ENCODE data around the gene RASA2.
"Not testable (repeated sequence)": the region's sequence is repeated elsewhere in the genome, so short reads cannot be mapped to it uniquely, and the experiment has no call there.

The RASA2 gene

DNA sequence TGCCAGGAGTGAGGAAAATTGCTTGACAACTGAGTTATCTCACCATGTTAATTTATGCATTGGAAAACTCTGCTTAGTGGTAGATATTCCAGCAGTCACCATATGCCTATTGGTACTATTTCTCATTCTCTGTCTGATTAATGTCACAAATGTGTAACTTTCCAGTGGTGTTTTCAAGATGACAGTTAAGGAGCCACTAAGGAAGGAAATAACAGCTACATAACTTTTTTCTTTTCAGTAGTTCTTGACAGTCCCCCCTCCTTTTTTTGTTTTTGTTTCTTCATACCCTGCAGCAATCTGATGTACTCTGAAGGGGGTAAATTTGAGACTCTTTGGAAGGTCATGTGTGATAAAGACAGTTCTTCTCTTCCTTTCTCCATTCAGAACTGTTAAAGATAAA, 13.1 kb downstream of the RASA2 start:
- DNase-seq: no peak

DNA sequence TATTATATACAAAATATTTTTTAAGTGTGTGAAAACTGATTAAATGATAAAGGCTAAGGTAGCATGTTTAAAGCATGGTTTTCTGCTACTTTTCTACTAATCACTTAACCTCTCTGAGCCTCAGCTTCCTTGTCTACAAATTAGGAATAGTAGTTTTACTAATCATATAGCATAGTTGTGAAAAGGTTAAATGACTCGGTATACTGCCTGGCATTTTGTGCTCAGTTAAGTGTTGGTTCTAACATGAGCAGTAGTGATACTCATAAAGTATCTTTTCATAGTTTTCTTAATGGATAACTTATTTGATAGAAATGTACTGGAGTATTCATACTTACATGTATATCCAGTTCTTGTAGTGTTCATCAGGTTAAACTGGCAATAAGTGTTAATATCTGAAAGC, 13.6 kb downstream of the RASA2 start:
- DNase-seq: no peak

DNA sequence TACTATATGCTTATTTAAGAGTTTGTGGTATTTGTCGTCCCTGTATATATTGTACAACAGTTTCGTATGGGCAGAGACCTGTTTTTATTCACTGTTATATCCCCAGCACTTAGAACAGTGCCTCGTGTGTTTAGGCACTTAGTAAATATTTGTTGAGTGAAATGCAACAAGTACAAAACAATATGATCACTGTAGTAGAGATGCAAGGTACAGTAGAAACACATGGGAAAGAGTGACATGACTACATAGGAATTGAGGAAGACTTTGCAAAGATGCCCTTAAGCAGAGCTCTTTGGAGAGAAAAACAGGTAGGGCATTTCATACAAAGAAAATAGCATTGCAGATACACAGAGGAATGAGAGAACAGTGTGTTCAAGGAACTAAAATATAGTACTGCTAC, 18.3 kb downstream of the RASA2 start:
- DNase-seq: no peak

DNA sequence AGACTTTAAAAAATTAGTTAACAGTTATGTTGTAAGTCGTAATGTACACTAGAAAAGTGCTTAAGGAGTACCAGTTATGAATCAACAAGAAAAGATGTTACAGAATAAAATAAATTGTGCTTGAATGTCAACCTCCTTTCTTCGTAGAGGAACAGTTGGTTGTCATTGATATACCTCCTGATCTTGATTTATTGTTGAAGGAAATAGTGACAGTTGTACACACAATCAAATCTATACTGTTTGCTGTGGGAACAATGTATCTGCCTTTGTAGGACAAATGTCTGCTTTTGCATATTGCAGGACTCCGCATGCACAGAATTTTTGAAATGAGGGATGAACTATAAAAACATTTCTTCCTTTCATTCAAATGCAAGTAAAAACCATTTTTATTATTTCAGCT, 19.2 kb downstream of the RASA2 start:
- no peak for DNase-seq

DNA sequence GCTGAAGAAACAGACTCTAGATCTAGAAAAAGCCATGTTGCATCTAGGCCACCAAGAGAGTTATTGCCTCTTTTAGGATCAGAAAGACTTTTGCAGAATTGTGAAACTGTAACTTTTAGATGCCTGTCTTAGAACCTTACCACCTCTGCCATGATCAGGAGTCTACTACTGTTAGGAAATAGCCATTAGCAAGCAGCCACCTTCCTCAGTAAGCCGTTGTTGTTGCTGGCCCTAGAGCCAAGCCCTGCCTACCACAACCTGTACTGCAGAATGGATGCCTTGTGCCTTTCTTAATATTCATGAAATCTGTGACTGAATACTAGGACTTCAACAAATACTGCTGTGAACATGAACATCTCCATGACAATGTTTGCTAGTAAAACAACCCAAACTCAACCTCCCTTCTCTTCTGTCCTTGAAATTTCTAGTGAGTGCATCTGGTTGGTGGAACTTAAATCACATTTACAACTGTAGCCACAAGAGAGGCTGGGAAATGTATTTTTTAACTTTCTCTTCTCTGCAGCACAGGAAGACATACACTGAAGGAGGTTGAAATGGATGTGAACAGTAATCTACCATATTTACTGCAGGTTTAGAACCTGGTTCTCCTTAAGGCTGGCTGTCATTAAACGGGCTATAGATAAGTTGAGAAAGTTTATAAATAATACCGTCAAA, 20.7 kb downstream of the RASA2 start:
- DNase-seq: no peak

DNA sequence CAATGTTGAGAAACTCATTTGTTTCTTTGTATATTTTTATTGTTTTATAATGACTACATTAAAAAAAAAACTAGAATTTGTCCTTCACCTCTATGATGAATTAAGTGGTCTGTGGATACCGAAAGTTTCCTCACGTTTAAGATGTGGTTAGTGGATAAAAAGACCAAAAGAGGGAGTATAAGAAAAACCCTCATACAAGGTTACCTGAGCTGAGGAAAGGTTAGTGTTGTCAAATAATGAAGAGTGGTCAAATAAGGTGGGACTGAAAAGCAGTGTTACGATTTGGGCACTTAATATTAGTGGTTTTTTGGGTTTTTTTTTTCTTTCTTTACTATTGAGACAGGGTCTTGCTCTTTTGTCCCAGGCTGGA, 21.2 kb downstream of the RASA2 start:
- no peak for DNase-seq

DNA sequence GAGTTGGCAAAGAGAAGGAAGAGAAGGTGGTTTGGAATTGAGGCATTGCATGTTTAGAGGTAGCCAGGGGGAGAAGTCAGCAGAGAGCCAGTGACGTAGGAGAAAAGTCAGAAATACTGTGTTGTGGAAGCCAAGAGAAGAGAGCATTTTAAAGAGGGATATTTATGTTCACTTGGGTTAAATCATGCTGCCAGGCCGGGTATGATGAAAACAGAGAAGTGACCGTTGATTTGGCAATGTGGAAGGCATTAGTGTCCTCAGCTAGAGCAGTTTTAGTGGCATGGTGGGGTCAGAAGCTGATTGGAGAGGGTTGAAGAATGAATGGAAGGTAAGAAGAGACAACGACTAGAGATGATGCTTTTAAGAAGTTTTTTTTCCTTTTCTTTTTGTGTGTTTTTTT, 24.5 kb downstream of the RASA2 start:
- DNase-seq: no peak

DNA sequence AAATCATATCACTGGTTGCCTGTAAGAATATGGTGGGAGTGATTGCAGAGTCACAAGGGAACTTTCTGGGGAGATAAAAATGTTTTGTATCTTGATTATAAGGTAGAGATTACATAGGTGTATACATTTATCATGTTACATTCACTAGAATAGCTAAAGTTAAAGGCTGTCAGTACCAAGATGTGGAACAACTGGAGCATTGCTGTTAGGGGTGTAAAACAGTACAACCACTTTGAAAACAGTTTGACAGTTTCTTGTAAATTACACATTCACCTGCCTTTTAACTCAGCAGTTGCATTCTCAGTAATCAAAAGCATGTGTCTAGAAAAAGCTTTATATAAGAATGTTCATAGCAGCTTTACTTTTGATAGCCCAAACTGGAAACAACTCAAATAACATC, 27.6 kb downstream of the RASA2 start:
- DNase-seq: no peak

DNA sequence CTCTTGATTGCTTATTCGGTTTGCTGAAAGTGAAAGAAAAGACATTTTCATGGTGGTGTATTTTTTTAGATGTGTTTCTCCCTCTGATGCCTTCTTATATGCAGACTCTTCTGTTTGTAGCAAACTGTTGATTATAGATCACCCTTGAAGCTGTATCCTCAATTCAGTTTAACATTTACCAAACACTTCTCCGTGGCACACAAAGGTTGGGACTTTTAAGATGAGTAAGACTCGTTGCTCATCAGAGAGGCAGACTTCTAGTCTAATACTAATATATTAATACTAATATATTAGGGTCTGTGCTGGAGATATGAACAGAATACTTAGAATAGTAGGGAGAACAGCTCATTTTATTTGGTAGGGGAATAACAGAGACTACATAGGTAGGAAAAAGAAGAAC, 32.8 kb downstream of the RASA2 start:
- no peak for DNase-seq

DNA sequence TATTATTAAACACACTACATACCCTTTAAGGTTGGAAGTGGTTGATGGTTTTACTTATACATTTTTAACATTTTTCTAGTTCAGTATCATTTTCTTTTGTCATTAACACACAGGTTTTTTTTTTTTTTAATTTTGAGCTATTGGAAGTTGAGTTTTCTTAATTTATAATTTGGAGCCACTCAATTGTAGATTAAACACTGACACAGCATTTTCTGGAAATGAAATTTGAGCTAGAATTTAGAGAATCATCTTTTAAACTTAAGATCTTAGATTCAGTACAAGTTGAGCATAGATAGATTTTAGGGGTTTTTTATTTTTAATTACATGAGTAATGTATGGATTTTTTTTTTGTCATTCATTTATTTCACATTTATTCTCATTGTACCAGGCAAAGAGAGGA, 35.0 kb downstream of the RASA2 start:
- no peak for DNase-seq

DNA sequence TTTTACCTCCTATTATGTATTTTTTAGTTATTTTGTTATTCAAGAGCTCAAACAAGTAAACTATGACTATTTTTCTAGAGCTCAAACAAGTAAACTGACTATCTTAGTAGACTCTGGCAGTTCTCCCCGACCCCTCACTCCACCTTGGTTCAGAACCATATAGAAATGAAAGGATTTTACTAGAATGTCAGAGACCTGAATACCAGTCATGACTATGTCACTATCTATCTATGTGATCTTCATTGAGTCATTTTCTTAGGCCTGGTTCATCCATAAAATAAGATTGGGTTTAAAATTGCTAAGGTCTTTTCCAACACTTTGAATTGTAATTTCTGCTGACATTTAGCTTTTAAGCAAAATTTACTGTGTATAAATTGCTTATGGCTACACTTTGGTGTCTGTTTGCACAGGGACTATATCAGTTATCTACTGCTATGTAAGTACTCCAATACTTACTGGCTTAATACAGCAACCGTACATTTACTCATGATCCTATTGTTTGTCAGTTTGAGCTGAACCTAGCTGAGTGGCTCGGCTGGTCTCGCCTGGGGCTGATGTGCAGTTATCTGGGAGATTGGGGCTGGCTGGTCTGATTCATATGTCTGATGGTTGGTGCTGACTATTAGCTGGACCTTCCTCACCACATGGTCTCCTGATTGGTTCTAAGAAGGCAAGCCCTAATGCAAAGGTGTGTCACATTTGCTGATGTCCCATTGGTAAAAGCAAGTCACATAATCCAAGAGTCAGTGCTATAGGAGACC, 37.0 kb downstream of the RASA2 start:
- DNase-seq: no peak

DNA sequence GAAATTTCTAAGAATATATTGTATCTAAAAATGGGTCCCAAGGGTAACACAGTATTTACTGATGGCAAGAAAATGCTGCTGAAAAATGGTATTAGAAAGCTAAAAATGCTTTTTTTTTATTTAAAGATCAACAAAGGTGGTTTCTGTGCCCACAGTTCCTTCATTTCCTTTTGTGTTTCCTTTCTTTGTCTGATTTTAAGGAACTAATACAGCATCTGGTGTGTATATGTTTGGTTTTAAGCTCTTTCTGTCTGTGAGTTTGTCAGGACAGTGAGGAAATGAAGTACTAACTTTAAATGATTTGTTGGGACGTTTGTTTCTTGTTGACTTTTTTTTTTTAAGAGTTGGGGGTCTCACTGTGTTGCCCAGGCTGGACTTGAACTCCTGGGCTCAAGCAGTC, 38.2 kb downstream of the RASA2 start:
- DNase-seq: no peak

DNA sequence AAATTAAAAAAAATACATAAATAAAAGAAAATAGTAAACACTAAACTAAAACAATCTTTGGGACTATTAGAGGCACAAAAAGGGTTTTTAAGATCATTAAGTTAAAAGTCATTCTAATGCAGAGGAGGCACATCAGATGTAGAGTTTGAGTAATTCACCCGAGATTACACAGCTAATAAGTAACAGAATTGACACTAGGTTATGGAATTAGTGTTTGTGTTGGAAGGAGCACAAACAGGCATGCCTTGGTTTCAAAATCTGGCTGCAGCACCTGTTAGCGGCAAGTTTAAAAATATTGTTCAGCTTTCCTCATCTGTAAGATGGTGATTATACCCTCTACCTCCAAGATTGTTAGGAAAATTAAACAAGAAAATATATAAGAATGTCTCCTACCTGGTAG, 39.0 kb downstream of the RASA2 start:
- DNase-seq: no peak

DNA sequence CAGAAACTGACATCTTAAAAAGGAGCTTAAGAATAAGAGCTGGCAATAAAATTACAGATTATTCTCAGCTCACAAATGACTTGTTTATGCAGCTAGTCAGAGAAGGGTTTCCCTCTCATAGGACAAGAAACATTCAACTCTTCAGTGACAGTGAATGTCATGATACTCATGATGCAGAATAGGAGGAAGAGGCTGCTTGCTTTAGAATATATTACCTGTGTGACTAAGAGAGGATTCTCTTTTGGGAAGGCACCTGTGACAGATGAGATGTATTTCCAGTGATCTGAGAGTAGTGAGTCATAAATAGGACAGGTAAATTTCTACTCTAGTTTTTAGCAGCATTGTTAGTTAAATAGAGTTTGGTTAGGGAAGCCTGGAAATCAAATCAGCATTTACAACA, 39.9 kb downstream of the RASA2 start:
- no peak for DNase-seq

DNA sequence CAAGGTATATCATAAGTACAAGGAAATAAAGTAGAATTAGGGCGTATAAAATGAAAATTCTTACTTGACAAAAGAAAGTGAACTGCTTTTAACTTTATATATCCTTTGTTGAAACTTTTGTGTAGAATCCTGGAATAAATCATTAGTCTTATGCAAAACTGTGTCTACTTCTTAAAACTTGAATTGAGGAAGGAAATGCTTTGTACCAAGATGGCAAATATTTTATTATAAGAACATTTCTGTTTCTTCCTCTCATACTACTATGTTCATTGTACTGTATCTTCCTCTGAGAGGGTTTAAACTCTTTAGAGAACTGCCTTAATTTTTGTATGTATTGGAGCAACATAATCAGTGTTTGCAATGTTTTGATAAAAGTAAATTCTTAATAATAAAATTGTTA, 42.0 kb downstream of the RASA2 start:
- DNase-seq: no peak

DNA sequence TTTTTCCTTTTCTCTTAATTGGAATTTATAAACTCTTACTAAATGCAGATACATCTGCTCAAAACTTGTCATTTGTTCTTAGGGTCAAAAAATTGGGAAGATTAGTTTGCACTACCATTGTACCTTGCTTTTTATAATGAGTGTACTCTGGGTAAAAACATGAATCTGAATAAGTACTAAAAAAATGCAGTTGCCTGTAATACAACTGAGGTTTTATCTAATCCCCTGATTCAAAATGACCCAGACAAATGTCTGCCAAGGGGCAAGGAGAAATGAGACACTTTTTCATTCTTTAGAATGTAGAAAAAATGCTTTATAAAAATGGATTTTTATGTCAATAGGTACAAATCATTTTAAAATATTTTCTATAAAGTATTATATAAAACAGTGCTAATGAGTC, 42.4 kb downstream of the RASA2 start:
- DNase-seq: no peak

DNA sequence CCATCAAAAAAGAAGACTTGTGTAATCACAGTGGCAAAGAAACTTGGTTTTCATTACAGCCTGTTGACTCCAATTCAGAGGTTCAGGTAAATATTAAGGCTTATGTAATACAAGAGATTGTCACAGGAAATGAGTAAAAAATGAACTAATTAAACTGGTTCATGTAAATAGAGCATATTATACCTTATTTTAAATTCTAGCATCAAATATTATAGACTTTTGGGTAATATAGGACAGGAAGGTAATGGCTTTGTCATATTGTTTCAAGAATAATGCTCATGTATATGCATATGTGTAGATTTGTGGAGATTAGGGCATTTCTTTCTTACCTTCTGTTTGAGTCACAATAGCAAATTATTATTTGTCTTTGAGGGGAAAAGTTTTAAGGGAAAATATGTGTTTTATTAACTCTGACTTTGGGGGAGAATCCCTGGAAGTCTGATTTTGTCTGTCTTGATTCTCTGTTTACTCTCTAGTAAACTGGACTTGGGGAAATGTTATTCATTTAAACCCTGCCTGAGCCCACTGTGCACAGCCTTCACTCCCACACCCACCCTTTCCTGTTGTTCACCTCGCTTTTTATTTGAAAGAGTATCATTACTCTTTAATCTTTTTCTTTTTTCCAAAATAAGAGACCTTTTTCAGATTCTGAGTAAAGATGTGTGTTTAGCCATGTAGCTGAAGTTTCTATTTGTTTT, 43.0 kb downstream of the RASA2 start:
- no peak for DNase-seq

DNA sequence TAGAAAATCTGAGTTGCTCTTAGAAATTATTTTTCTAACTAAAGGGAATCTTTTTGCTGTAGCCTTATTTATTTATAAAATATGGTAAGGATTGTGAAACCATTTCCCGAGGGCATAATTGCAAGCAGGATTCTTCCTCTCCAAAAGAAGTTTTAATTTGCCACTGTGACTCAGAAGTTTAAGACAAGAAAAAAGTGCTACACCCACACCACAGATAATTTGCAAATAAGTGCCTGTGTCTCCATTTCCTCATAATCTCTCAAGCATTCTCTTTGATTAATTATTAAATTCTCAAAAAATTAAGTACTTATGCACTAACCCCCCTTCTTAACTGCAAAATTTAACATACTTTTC, 43.6 kb downstream of the RASA2 start:
- DNase-seq: no peak

DNA sequence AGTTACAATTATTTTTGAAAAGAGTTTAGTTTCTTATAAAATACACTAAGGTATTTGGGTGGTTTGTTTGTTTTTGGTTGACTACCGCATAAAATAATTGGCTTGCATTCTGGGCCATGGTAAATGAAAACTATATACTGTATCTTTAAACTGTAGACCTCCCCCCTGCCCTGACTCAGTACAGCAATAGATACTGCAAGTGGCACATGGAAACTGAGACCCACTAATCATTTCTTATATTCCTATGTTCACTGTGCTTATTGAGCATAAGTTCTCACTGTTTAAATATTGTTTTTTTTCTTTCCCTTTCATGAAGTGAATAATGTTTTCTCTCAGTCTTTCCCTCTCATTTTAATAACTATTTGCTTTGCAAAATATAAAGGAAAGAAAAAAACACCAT, 45.8 kb downstream of the RASA2 start:
- DNase-seq: no peak

DNA sequence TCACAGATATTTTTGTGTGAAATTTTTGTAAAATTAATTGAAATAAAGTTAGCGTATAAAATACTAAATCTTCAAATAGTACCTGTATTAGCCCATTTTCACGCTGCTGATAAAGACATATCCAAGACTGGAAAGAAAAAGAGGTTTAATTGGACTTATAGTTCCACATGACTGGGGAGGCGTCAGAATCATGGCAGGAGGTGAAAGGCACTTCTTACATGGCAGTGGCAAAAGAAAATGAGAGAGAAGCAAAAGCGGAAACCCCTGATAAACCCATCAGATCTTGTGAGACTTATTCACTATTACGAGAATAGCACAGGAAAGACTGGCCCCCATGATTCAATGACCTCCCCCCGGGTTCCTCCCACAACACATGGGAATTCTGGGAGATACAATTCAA, 49.2 kb downstream of the RASA2 start:
- not testable (repeated sequence) for DNase-seq

DNA sequence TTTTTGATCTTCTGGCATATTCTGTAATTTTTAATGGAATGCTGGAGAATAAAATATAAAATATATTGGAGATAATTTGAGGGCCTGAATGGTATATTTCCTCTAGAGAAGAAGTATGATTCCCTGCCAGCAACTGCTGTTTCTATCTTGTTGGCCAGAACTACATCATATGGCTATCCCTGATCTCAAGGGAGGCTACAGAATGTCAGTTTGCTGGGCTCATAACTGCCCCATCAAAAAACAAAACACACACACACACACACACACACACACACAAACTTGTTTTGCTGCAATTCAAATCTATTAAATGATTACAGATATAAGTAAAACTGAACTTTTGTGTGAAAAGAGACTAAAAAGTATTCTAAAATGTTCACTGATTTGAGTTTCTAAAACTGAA, 51.0 kb downstream of the RASA2 start:
- no peak for DNase-seq

DNA sequence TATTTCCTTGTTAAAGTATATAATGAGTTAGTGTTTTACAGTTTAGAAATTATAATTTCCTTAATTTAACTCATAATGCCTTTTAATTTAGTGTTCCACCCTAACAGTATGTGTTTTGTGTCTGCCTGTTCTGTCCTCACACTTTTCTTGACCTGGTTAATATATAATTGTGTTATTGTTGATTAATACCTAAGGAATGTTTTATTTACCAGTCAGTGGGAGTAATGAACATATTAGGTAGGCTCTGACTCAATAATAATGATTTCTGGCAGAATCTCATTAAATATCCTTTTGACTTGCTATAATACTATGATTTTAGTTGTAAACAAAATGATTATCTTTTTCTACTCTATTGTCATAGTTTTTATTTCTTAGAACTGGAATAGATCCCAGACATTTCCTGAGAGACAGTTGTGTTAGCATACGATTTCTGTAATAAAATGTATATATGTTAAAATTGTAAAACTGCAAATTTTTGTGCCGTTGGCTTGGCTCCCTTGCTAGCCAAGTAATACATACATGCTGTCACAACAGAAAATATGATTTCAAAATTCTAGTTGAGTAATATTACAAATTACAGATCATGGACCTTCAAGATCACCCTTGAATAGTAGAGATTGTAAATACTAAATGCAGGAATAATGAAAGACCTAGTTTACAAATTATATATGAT, 51.9 kb downstream of the RASA2 start:
- DNase-seq: no peak

DNA sequence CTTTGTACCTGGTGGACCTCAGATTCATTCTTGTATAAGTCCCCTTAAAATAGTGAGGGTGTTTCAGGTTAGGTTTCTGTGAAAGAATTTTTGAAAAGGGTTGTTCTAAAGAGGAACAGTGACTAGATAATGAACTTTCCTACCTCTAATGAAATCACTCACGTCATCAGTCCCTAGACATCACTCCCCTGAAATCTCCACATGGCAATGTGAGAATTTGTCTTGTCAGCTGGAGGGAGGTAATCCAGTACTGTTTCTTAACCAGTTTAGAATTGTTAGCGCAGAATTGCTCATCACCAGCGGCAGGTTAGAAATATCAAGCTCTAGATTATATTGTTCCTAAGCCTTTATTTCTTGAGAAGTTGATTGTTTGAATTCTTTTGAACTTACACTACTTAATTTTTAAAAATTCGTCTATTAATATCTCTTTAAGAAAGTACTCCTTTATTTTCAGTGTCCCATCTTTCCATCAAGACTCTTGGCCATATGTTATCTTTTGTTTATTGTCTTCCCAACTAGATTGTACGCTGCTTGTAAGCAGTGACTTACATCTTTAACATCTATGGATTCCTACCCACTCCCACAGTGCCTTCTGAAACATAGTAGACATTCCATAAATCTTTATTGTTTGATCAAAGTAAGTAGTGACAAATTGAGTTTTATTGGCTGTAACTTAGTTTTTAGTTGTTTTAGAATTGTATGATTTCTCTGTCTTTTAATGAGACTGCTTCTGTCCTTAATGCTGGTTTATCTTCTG, 52.8 kb downstream of the RASA2 start:
- DNase-seq: no peak

All from activated T-cell treated with anti-CD3 and anti-CD28 coated beads, Interleukin-2, amount 50 U/mL, for 1 hour (primary cell).